Measurements from ENCODE around the gene TSPEAR.

DNA sequence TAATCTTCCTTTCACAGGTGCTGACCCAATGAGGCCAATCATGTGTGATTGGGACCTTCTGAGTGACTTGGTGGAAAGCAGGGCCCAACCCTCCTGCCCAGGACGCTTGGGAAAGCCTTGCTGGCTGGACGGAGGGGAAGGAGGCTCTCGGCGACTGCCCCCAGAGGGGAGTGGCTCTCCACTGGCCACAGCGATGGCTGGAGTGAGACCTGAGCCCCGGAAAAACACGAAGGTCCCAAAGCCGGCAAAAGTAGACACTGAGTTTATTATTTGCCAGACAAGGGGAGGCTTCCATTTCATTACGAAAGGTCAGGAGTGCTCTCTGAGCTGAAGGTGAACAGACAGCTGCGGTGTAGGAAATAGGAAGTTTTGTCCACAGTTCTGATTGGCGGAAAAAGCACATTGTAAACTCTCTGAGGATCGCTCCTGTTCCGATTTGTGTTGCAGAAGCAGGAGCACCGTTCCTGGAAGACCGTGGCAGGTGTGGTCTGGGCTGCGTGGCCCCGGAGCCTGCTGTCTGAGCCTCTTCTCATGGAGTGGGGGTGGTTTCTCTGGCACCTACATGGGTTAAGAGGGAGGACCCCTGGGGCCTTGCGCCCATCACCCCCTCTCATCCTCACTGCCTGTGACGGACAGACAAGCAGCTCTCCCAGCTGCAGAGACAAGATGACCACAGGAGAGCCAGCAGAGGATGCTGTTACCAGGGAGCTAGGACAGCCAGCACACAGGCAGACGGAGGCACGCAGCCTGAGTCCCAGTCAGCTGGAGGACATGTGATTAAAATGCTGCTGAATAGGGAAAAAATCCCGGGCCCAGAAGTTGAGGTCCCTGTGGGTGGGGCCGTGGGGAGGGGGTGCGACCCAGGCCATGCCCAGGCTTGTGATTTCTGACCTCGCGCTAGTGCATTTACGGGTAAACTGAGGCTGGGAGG is 212.8 kb downstream of the TSPEAR start:
- TF ChIP-seq, protein P1, sequence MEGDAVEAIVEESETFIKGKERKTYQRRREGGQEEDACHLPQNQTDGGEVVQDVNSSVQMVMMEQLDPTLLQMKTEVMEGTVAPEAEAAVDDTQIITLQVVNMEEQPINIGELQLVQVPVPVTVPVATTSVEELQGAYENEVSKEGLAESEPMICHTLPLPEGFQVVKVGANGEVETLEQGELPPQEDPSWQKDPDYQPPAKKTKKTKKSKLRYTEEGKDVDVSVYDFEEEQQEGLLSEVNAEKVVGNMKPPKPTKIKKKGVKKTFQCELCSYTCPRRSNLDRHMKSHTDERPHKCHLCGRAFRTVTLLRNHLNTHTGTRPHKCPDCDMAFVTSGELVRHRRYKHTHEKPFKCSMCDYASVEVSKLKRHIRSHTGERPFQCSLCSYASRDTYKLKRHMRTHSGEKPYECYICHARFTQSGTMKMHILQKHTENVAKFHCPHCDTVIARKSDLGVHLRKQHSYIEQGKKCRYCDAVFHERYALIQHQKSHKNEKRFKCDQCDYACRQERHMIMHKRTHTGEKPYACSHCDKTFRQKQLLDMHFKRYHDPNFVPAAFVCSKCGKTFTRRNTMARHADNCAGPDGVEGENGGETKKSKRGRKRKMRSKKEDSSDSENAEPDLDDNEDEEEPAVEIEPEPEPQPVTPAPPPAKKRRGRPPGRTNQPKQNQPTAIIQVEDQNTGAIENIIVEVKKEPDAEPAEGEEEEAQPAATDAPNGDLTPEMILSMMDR (IDR thresholded peaks at IDR 0.05 in 4 of 5, conservative IDR thresholded peaks at IDR 0.05 in 1 of 5), result no peak
- TF ChIP-seq POLR2A (IDR thresholded peaks at IDR 0.05), result no peak

All from gastrocnemius medialis (tissue), 4 donors.